ENCODE results near the gene CSNK1A1.

Gene CSNK1A1

GRCh38 chr5:149456597-149457392 lies 94.4 kb downstream of the CSNK1A1 start:
- TF ChIP-seq PKNOX1 (IDR thresholded peaks at IDR 0.05) (no peak), FOXM1 (IDR thresholded peaks at IDR 0.05; ENCODE audit: borderline replicate concordance) (no peak), ELF4 (IDR thresholded peaks at IDR 0.05) (no peak), L3MBTL2 (conservative IDR thresholded peaks at IDR 0.05) (no peak)
- no peak for DNase-seq (ENCODE audit: extremely low spot score)
- ChIA-PET CTCF (no interaction called here), POLR2A (interaction anchor here (1.2 kb wide), 1 partner anchor 10 kb away, joined by 3 read pairs; no protein-coding TSS in a partner anchor)

GRCh38 chr5:149455889-149456409 lies 95.3 kb downstream of the CSNK1A1 start:
- DNase-seq (ENCODE audit: extremely low spot score) = no peak
- TF ChIP-seq FOXK2 (IDR thresholded peaks at IDR 0.05) = no peak
- no peak for TF ChIP-seq NFRKB (IDR thresholded peaks at IDR 0.05)
- no peak for TF ChIP-seq ZNF384 (IDR thresholded peaks at IDR 0.05)
- no peak for TF ChIP-seq TARDBP (IDR thresholded peaks at IDR 0.05)
- no peak for TF ChIP-seq L3MBTL2 (conservative IDR thresholded peaks at IDR 0.05)
- TF ChIP-seq FOXA1 (IDR thresholded peaks at IDR 0.05) = no peak
- no peak for TF ChIP-seq LEF1 (IDR thresholded peaks at IDR 0.05; ENCODE audit: borderline replicate concordance)
- no peak for TF ChIP-seq SUZ12 (IDR thresholded peaks at IDR 0.05)
- TF ChIP-seq HDGF (IDR thresholded peaks at IDR 0.05; ENCODE audit: borderline replicate concordance) = no peak
- TF ChIP-seq ELF4 (IDR thresholded peaks at IDR 0.05) = no peak
- TF ChIP-seq BHLHE40 (IDR thresholded peaks at IDR 0.05; ENCODE audit: borderline replicate concordance) = no peak
- no peak for TF ChIP-seq CTBP1 (IDR thresholded peaks at IDR 0.05; ENCODE audit: borderline replicate concordance)
- no peak for TF ChIP-seq ARNT (IDR thresholded peaks at IDR 0.05)
- no peak for TF ChIP-seq SP1 (IDR thresholded peaks at IDR 0.05)
- TF ChIP-seq FOXM1 (IDR thresholded peaks at IDR 0.05; ENCODE audit: borderline replicate concordance) = no peak
- no peak for TF ChIP-seq PKNOX1 (IDR thresholded peaks at IDR 0.05)
- POLR2A ChIA-PET = interaction anchor here (0.6 to 1.2 kb wide), 3 partner anchors 10 to 95 kb away, joined by 3 read pairs; partner anchors contain the start of gene CSNK1A1
- CTCF ChIA-PET = interaction anchor here (0.9 to 1.0 kb wide), 2 partner anchors 11 to 107 kb away, joined by 3 read pairs; no protein-coding TSS in a partner anchor

GRCh38 chr5:149453618-149454415 lies 97.4 kb downstream of the CSNK1A1 start:
- TF ChIP-seq ARNT (IDR thresholded peaks at IDR 0.05) (no peak), CTBP1 (IDR thresholded peaks at IDR 0.05; ENCODE audit: borderline replicate concordance) (no peak), LEF1 (IDR thresholded peaks at IDR 0.05; ENCODE audit: borderline replicate concordance) (no peak), FOXK2 (IDR thresholded peaks at IDR 0.05) (no peak), FOXM1 (IDR thresholded peaks at IDR 0.05; ENCODE audit: borderline replicate concordance) (no peak)
- POLR2A ChIA-PET = interaction anchor here (0.7 to 1.5 kb wide), 5 partner anchors 8 to 109 kb away, joined by 3 to 5 read pairs (median 4); partner anchors contain the start of genes CSNK1A1 and GRPEL2
- no peak for DNase-seq (ENCODE audit: extremely low spot score)
- CTCF ChIA-PET = interaction anchor here (1.1 to 1.8 kb wide), 2 partner anchors 13 to 82 kb away, joined by 3 to 4 read pairs; no protein-coding TSS in a partner anchor

GRCh38 chr5:149452665-149453617 lies 98.3 kb downstream of the CSNK1A1 start:
- POLR2A ChIA-PET = interaction anchor here (1.2 to 1.5 kb wide), 2 partner anchors 99 kb away, joined by 4 to 8 read pairs; partner anchors contain the start of gene CSNK1A1
- CTCF ChIA-PET = interaction anchor here (1.8 kb wide), 1 partner anchor 12 kb away, joined by 4 read pairs; no protein-coding TSS in a partner anchor
- no peak for DNase-seq (ENCODE audit: extremely low spot score)
- TF ChIP-seq BHLHE40 (IDR thresholded peaks at IDR 0.05; ENCODE audit: borderline replicate concordance) (no peak), TARDBP (IDR thresholded peaks at IDR 0.05) (no peak), FOXK2 (IDR thresholded peaks at IDR 0.05) (no peak), FOXM1 (IDR thresholded peaks at IDR 0.05; ENCODE audit: borderline replicate concordance) (no peak)

GRCh38 chr5:149452007-149452664 lies 99.1 kb downstream of the CSNK1A1 start:
- ChIA-PET CTCF (interaction anchor here (0.5 to 1.8 kb wide), 2 partner anchors 12 to 16 kb away, joined by 4 to 5 read pairs; no protein-coding TSS in a partner anchor), POLR2A (interaction anchor here (0.8 to 1.5 kb wide), 2 partner anchors 15 to 99 kb away, joined by 3 to 8 read pairs; partner anchors contain the start of gene CSNK1A1)
- no peak for DNase-seq (ENCODE audit: extremely low spot score)
- no peak for TF ChIP-seq ARNT (IDR thresholded peaks at IDR 0.05)
- TF ChIP-seq HDGF (IDR thresholded peaks at IDR 0.05; ENCODE audit: borderline replicate concordance) = no peak
- no peak for TF ChIP-seq TARDBP (IDR thresholded peaks at IDR 0.05)
- no peak for TF ChIP-seq FOXK2 (IDR thresholded peaks at IDR 0.05)
- TF ChIP-seq FOXA1 (IDR thresholded peaks at IDR 0.05) = no peak
- TF ChIP-seq CTBP1 (IDR thresholded peaks at IDR 0.05; ENCODE audit: borderline replicate concordance) = no peak

Data from HEK293T (cell line).